Skin epidermis (tissue), 12 donors: ENCODE data around the gene AHI1.
"Not testable (repeated sequence)": the region's sequence is repeated elsewhere in the genome, so short reads cannot be mapped to it uniquely, and the experiment has no call there.

Experiments
- H3K27ac ChIP-seq, 21 experiments: fragments of 200-600 bp; sonication (generic) in 11 of 21; one replicate each; pipeline ENCODE4 v1.5.0; 2020; ENCODE audit warnings: mild to moderate bottlenecking in 3 of 21, inconsistent platforms in 2 of 21, moderate library complexity in 2 of 21
- H3K4me3 ChIP-seq, 7 experiments: fragments of 200-600 bp; sonication (generic) in 2 of 7; one replicate each; pipeline ENCODE4 v1.5.0; 2020; ENCODE audit warnings: inconsistent platforms in 2 of 7, mild to moderate bottlenecking in 2 of 7, moderate library complexity in 1 of 7

The AHI1 gene

GRCh38 chr6:135514706-135515105, 17.2 kb upstream of the AHI1 start:
- Histone ChIP-seq H3K27ac (no peak overlapping the region), H3K4me3 (no peak overlapping the region)

GRCh38 chr6:135506270-135506997, 8.9 kb upstream of the AHI1 start:
- Histone ChIP-seq H3K27ac (no peak overlapping the region), H3K4me3 (no peak overlapping the region)

- H3K4me3 ChIP-seq, result no peak overlapping the region
- no peak overlapping the region for H3K27ac ChIP-seq
Measured at GRCh38 chr6:135505648-135506047, 8.1 kb upstream of the AHI1 start.

- H3K27ac ChIP-seq, result no peak overlapping the region
- H3K4me3 ChIP-seq, result no peak overlapping the region
Measured at GRCh38 chr6:135505222-135505621, 7.7 kb upstream of the AHI1 start.

GRCh38 chr6:135504734-135505133, 7.2 kb upstream of the AHI1 start:
- no peak overlapping the region for H3K27ac ChIP-seq

GRCh38 chr6:135503703-135504475, 6.3 kb upstream of the AHI1 start:
- H3K27ac ChIP-seq, result no peak overlapping the region
- no peak overlapping the region for H3K4me3 ChIP-seq

More at GRCh38 chr6:135504734-135505133, 7.2 kb upstream of the AHI1 start:
- no peak overlapping the region for H3K4me3 ChIP-seq

GRCh38 chr6:135499441-135500340, 2.2 kb upstream of the AHI1 start:
- no peak overlapping the region for H3K4me3 ChIP-seq
- H3K27ac ChIP-seq, result peak overlapping the region in 1 of 21 experiments; percentile 92

- Histone ChIP-seq H3K4me3 (peak overlapping the region; percentile 51 to 97 (median 84)), H3K27ac (peak overlapping the region; percentile 80 to 99 (median 95))
Measured at GRCh38 chr6:135498185-135498841, 773 bp upstream of the AHI1 start.

- H3K27ac ChIP-seq, result peak overlapping the region; percentile 80 to 99 (median 95)
- H3K4me3 ChIP-seq, result peak overlapping the region; percentile 51 to 97 (median 84)
Measured at GRCh38 chr6:135496800-135497411, 634 bp downstream of the AHI1 start.

- Histone ChIP-seq H3K27ac (no peak overlapping the region), H3K4me3 (no peak overlapping the region)
Measured at GRCh38 chr6:135493218-135493961, 4.2 kb downstream of the AHI1 start.

GRCh38 chr6:135490381-135490780, 7.2 kb downstream of the AHI1 start:
- H3K27ac ChIP-seq, result no peak overlapping the region
- no peak overlapping the region for H3K4me3 ChIP-seq

- Histone ChIP-seq H3K27ac (no peak overlapping the region), H3K4me3 (no peak overlapping the region)
Measured at GRCh38 chr6:135488023-135488422, 9.5 kb downstream of the AHI1 start.

GRCh38 chr6:135483903-135484302, 13.6 kb downstream of the AHI1 start:
- H3K4me3 ChIP-seq, H3K27ac ChIP-seq: not testable (repeated sequence)

GRCh38 chr6:135481783-135482369, 15.7 kb downstream of the AHI1 start:
- Histone ChIP-seq H3K27ac (no peak overlapping the region), H3K4me3 (no peak overlapping the region)

GRCh38 chr6:135479601-135480000, 17.9 kb downstream of the AHI1 start:
- H3K27ac ChIP-seq, result no peak overlapping the region
- H3K4me3 ChIP-seq, result no peak overlapping the region

- H3K4me3 ChIP-seq, result no peak overlapping the region
- no peak overlapping the region for H3K27ac ChIP-seq
Measured at GRCh38 chr6:135478626-135479025, 18.9 kb downstream of the AHI1 start.

- Histone ChIP-seq H3K4me3 (no peak overlapping the region), H3K27ac (no peak overlapping the region)
Measured at GRCh38 chr6:135475292-135475886, 22.2 kb downstream of the AHI1 start.

- Histone ChIP-seq H3K27ac (no peak overlapping the region), H3K4me3 (no peak overlapping the region)
Measured at GRCh38 chr6:135474362-135474761, 23.2 kb downstream of the AHI1 start.
